CD4-positive, alpha-beta T cell treated with Interleukin-1 beta for 1 hour (primary cell): ENCODE results near the gene INSRR.

Experiments used
- DNase-seq, 2 donors: peaks; one replicate each; pipeline ENCODE4 v3.0.0-alpha.2; 2020 to 2022

The INSRR gene

DNA sequence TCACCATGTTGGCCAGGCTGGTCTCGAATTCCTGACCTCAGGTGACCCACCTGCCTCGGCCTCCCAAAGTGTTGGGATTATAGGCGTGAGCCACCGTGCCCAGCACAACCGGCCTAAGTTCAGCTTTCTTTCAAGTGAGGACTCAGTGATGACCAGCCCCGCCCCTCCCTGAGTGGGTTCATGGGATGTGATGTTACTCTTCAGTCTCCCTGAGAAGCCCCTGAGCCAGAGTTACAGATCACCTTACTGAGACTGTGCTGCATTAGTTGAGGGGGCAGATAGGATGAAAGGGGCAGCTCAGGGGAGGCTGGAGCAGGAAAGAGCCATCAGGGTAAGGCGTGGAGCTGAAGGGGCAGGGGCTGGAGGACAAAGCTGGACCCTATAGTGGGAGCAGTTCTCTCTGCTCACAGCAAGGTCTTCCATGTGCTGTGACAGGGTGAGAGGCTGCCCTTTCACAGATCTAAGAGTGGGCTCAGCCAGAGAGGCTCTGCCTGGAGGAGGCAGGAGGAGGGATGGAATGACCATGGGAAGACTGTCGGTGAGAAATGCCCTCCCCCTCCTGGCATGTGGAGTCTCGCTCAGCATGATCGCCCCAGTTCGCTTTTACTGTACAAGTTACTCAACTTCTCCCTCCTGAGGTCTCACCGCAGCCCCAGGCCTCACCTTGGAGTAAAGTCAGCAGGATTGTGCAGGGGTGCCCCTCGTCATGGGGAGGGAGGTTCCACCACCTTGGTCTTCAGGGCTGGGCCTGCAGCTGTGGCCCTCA, 55.6 kb downstream of the INSRR start:
- DNase-seq: no peak

DNA sequence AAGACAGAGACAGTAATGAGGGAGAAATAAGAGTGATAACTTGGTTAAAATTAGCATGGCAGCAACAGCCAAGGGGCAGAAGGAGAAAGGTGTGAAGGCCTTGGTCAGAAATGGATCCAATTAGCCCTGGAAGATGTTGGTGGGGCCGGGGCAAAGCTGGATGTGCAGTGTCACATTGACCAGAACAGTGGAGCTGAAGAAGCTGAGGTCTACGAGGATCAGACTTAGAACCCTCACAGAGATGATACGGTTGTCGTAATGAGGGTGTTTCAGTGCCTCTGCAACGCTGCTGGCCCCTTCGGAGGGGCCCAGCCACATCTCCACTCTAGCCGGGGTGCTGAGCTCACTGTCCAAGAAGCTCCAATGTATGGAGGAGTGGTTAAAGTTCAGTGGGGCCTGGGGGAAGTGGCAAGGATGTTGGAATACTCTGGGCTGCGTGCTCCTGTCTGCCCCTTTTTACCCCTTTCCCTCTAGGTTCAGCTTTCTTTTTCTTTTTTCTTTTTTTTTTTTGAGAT, 56.4 kb downstream of the INSRR start:
- no peak for DNase-seq

GRCh38 chr1:156801409-156802121, 57.4 kb downstream of the INSRR start:
- DNase-seq: no peak

DNA sequence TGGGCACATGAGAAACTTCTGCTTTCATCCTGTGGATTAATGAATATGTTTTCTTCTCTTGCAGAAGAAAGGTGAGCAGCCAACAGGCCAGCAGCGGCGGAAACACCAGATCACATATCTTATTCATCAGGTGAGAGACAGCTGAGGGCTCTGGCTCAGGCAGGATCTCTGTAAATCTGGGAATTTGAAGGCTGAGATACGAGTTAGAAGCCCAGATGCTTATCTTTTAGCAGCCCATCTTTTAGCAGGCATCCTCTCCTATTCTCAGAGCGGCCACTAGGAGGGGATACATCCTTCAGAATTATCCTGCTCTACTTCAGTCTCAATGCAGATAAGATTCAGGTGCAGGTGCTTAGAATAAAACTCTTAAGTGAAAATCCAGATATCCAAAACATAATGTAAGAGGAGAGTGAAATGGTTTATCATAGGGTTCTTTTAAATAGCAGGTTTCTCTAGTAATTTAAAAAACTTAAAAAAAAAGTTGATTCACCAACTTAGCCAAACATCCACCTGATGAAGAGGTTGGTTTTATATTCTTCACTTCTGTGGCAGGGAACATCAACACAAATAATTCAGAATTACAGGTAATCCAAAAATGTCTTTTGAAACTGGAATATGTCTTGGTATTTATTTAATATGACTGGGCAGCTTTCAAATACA, 61.6 kb downstream of the INSRR start:
- peak; percentile 60 to 77 for DNase-seq

- no peak for DNase-seq
These were observed 62.4 kb downstream of the INSRR start for GRCh38 chr1:156796340-156797097.

DNA sequence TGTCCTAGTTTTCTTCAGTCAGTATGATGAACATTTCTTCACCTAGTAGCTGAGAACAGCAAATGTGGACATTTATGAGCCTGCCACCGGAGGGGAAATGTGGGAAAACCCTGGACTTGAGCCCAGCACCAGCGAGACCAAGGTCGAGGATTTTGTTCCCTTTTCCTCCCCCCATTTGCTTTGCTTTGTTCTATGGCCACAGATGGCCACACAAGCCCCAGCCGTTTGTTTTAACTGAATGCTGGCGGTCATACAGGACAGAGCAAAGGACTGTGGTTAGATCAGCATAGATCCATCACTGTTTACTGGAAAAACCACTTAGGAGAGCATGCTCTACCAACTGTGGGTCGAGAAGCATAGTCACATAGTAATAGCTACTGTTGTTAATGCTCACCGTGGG, 63.1 kb downstream of the INSRR start:
- no peak for DNase-seq

GRCh38 chr1:156795374-156795733, 63.6 kb downstream of the INSRR start:
- DNase-seq: no peak

DNA sequence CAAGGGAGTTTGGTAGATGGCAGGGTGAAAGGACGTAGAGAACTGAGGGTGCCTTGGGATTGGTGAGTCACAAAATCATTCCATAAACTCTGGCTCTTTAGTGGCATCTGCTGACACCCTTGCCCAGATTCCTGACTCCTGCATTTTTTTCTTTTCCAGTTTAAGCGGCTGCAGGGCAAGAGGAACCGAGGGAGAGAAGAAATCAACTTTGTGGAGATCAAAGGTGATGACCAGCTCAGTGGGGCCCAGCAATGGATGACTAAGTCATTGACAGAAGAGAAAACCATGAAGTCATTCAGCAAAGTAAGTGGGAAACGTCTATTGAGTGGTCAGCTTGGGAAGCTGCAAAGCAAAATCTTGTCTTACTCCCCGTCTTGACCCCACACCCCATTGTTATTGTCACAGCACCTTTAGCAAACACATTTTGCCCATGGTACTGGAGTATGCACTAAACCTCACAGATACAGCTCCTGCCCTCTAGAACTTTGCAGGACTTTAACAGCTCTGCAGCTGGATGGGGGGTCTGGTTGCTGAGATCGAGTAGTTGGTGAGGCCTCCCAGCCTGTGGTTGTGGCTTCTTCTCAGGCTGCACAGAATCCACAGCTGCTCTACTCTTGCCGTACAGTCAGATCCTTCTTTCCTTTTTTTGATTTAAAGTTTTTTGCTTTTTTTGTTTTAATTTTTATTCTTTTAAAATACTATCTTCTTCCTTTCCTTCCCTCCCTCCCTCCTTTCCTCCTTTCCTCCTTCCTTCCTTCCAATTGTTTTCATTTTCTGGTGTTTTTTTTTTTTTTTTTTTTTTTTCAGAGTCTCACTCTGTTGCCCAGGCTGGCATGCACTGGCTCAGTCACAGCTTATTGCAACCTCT, 64.2 kb downstream of the INSRR start:
- no peak for DNase-seq
